LoVo (cell line): ENCODE results near the gene MYRFL.
"Not testable (repeated sequence)": the region's sequence is repeated elsewhere in the genome, so short reads cannot be mapped to it uniquely, and the experiment has no call there.

Experiments used
- DNase-seq: peaks from one replicate; pipeline ENCODE4 v3.0.0-alpha.2; 2016; ENCODE audit warnings: low spot score

The MYRFL gene

GRCh38 chr12:69844416-69844815, 19.4 kb downstream of the MYRFL start:
- DNase-seq: no peak

- DNase-seq: no peak
Observed at GRCh38 chr12:69844836-69845235, 19.8 kb downstream of the MYRFL start.

GRCh38 chr12:69846976-69847375, 21.9 kb downstream of the MYRFL start:
- no peak for DNase-seq

- DNase-seq: no peak
Observed at GRCh38 chr12:69851976-69852375, 26.9 kb downstream of the MYRFL start.

GRCh38 chr12:69853176-69853961, 28.3 kb downstream of the MYRFL start:
- DNase-seq: not testable (repeated sequence)

- no peak for DNase-seq
Observed at GRCh38 chr12:69866698-69867097, 41.7 kb downstream of the MYRFL start.

- DNase-seq: no peak
Observed at GRCh38 chr12:69868695-69869094, 43.7 kb downstream of the MYRFL start.

- no peak for DNase-seq
Observed at GRCh38 chr12:69872804-69873203, 47.8 kb downstream of the MYRFL start.

- no peak for DNase-seq
Observed at GRCh38 chr12:69873429-69873828, 48.4 kb downstream of the MYRFL start.

- DNase-seq: no peak
Observed at GRCh38 chr12:69874606-69875005, 49.6 kb downstream of the MYRFL start.

- no peak for DNase-seq
Observed at GRCh38 chr12:69875416-69875935, 50.4 kb downstream of the MYRFL start.

- peak; percentile 89 for DNase-seq
Observed at GRCh38 chr12:69879007-69879960, 54.3 kb downstream of the MYRFL start.

GRCh38 chr12:69880571-69880970, 55.5 kb downstream of the MYRFL start:
- no peak for DNase-seq

- no peak for DNase-seq
Observed at GRCh38 chr12:69881771-69882170, 56.7 kb downstream of the MYRFL start.

- DNase-seq: no peak
Observed at GRCh38 chr12:69884386-69884785, 59.4 kb downstream of the MYRFL start.

- no peak for DNase-seq
Observed at GRCh38 chr12:69885658-69886057, 60.6 kb downstream of the MYRFL start.

GRCh38 chr12:69886109-69886508, 61.1 kb downstream of the MYRFL start:
- no peak for DNase-seq

GRCh38 chr12:69886715-69887114, 61.7 kb downstream of the MYRFL start:
- no peak for DNase-seq

GRCh38 chr12:69888901-69889300, 63.9 kb downstream of the MYRFL start:
- no peak for DNase-seq

GRCh38 chr12:69894800-69895383, 69.9 kb downstream of the MYRFL start:
- no peak for DNase-seq

GRCh38 chr12:69896653-69897381, 71.8 kb downstream of the MYRFL start:
- no peak for DNase-seq

- DNase-seq: no peak
Observed at GRCh38 chr12:69897744-69898143, 72.7 kb downstream of the MYRFL start.
